HuH-7.5 (cell line): Measurements from ENCODE around the gene SLC19A1.

Experiments
- DNase-seq: peaks from one replicate; pipeline ENCODE4 v3.0.0; 2011; ENCODE audit warnings: low spot score

SLC19A1 gene

GRCh38 chr21:45542242-45542666 lies at the start of gene SLC19A1:
TSS of gene SLC19A1 (minus strand) at chr21:45542440. CDS start at chr21:45537959, 4,481 bp downstream.
- DNase-seq: peak; percentile 93

GRCh38 chr21:45591619-45592207 lies 49.5 kb upstream of the SLC19A1 start:
- no peak for DNase-seq

- peak; percentile 28 for DNase-seq
Observed at GRCh38 chr21:45590726-45591618, 48.7 kb upstream of the SLC19A1 start.

GRCh38 chr21:45590246-45590725 lies 48.0 kb upstream of the SLC19A1 start:
- peak; percentile 52 for DNase-seq

- no peak for DNase-seq
Observed at GRCh38 chr21:45589686-45590245, 47.5 kb upstream of the SLC19A1 start.

GRCh38 chr21:45588871-45589491 lies 46.7 kb upstream of the SLC19A1 start:
- DNase-seq: no peak

GRCh38 chr21:45588086-45588825 lies 46.0 kb upstream of the SLC19A1 start:
- DNase-seq: no peak

GRCh38 chr21:45586289-45586858 lies 44.1 kb upstream of the SLC19A1 start:
- no peak for DNase-seq

- no peak for DNase-seq
Observed at GRCh38 chr21:45584786-45585185, 42.5 kb upstream of the SLC19A1 start.

GRCh38 chr21:45583831-45584509 lies 41.7 kb upstream of the SLC19A1 start:
- no peak for DNase-seq

GRCh38 chr21:45582128-45582527 lies 39.9 kb upstream of the SLC19A1 start:
- DNase-seq: no peak

- DNase-seq: no peak
Observed at GRCh38 chr21:45581322-45581712, 39.1 kb upstream of the SLC19A1 start.

- no peak for DNase-seq
Observed at GRCh38 chr21:45580576-45581321, 38.5 kb upstream of the SLC19A1 start.

- no peak for DNase-seq
Observed at GRCh38 chr21:45580181-45580575, 37.9 kb upstream of the SLC19A1 start.

- DNase-seq: no peak
Observed at GRCh38 chr21:45579383-45580180, 37.3 kb upstream of the SLC19A1 start.

- no peak for DNase-seq
Observed at GRCh38 chr21:45578811-45579381, 36.7 kb upstream of the SLC19A1 start.

GRCh38 chr21:45578176-45578801 lies 36.0 kb upstream of the SLC19A1 start:
- peak; percentile 25 for DNase-seq

- DNase-seq: no peak
Observed at GRCh38 chr21:45577801-45578175, 35.5 kb upstream of the SLC19A1 start.
